HEK293 (cell line): Measurements from ENCODE around the gene SGSM2.

Source experiments
- BCL11B ChIP-seq: fragments of 450-650 bp; formaldehyde crosslinking; IDR thresholded peaks from 2 replicates; pipeline ENCODE4 v1.5.1; 2016; ENCODE audit warnings: low read depth, missing biosample characterization, missing genetic modification characterization
- MYNN ChIP-seq: fragments of 450-650 bp; formaldehyde crosslinking; IDR thresholded peaks from 2 replicates; pipeline ENCODE4 v1.5.1; 2016; ENCODE audit warnings: missing biosample characterization, missing genetic modification characterization, borderline replicate concordance
- REPIN1 ChIP-seq: fragments of 450-650 bp; formaldehyde crosslinking; IDR thresholded peaks from 2 replicates; pipeline ENCODE4 v1.5.1; 2017; ENCODE audit warnings: missing biosample characterization, missing genetic modification characterization, low read depth
- REST ChIP-seq: fragments of 450-650 bp; formaldehyde crosslinking; IDR thresholded peaks from 2 replicates; pipeline ENCODE4 v1.5.1; 2016; ENCODE audit warnings: missing biosample characterization, missing genetic modification characterization
- SALL2 ChIP-seq: fragments of 450-650 bp; formaldehyde crosslinking; IDR thresholded peaks from 2 replicates; pipeline ENCODE4 v1.5.0; 2017; ENCODE audit warnings: missing biosample characterization, mild to moderate bottlenecking, missing genetic modification characterization, borderline replicate concordance
- SETDB1 ChIP-seq: IDR thresholded peaks from one replicate; pipeline ENCODE4 v1.6.1; 2017; ENCODE audit warnings: mild to moderate bottlenecking, low read length, moderate library complexity, mixed read lengths; ENCODE audit not compliant: insufficient read length
- SP3 ChIP-seq: fragments of 450-650 bp; formaldehyde crosslinking; IDR thresholded peaks from 2 replicates; pipeline ENCODE4 v1.5.1; 2016; ENCODE audit warnings: missing biosample characterization, missing genetic modification characterization
- TRIM28 ChIP-seq: IDR thresholded peaks from 2 replicates; pipeline ENCODE4 v1.6.1; 2011; ENCODE audit warnings: low read length, control low read depth, borderline replicate concordance
- WT1 ChIP-seq: fragments of 450-650 bp; formaldehyde crosslinking; IDR thresholded peaks from 2 replicates; pipeline ENCODE4 v1.5.1; 2016; ENCODE audit warnings: missing biosample characterization, missing genetic modification characterization
- ZEB2 ChIP-seq: fragments of 450-650 bp; formaldehyde crosslinking; IDR thresholded peaks from 2 replicates; pipeline ENCODE4 v1.5.1; 2016; ENCODE audit warnings: missing biosample characterization, missing genetic modification characterization
- ZIC2 ChIP-seq: fragments of 450-650 bp; formaldehyde crosslinking; IDR thresholded peaks from 2 replicates; pipeline ENCODE4 v1.5.1; 2016; ENCODE audit warnings: missing biosample characterization, missing genetic modification characterization
- ZNF140 ChIP-seq: fragments of 450-650 bp; formaldehyde crosslinking; IDR thresholded peaks from 2 replicates; pipeline ENCODE4 v1.5.1; 2016; ENCODE audit warnings: missing biosample characterization, missing genetic modification characterization
- ZNF211 ChIP-seq: fragments of 450-650 bp; formaldehyde crosslinking; IDR thresholded peaks from 2 replicates; pipeline ENCODE4 v1.5.1; 2016; ENCODE audit warnings: low read depth, missing biosample characterization, missing genetic modification characterization
- ZNF223 ChIP-seq: fragments of 450-650 bp; formaldehyde crosslinking; IDR thresholded peaks from 2 replicates; pipeline ENCODE4 v1.5.1; 2016; ENCODE audit warnings: missing biosample characterization, missing genetic modification characterization
- ZNF362 ChIP-seq: fragments of 450-650 bp; formaldehyde crosslinking; IDR thresholded peaks from 2 replicates; pipeline ENCODE4 v1.5.1; 2016; ENCODE audit warnings: missing biosample characterization, missing genetic modification characterization
- ZNF391 ChIP-seq: fragments of 450-650 bp; formaldehyde crosslinking; IDR thresholded peaks from 2 replicates; pipeline ENCODE4 v1.5.1; 2016; ENCODE audit warnings: low read depth, missing biosample characterization, missing genetic modification characterization, borderline replicate concordance
- ZNF394 ChIP-seq: fragments of 450-650 bp; formaldehyde crosslinking; IDR thresholded peaks from 2 replicates; pipeline ENCODE4 v1.5.1; 2016; ENCODE audit warnings: missing biosample characterization, missing genetic modification characterization, mild to moderate bottlenecking, moderate library complexity, borderline replicate concordance
- ZNF426 ChIP-seq: fragments of 450-650 bp; formaldehyde crosslinking; IDR thresholded peaks from 2 replicates; pipeline ENCODE4 v1.5.1; 2017; ENCODE audit warnings: missing biosample characterization, missing genetic modification characterization, mild to moderate bottlenecking, inconsistent platforms, moderate library complexity
- ZNF529 ChIP-seq: fragments of 450-650 bp; formaldehyde crosslinking; IDR thresholded peaks from 2 replicates; pipeline ENCODE4 v1.5.1; 2017; ENCODE audit warnings: missing genetic modification characterization, missing biosample characterization; ENCODE audit not compliant: insufficient replicate concordance
- ZNF561 ChIP-seq: fragments of 450-650 bp; IDR thresholded peaks from 2 replicates; pipeline ENCODE4 v1.5.1; 2018; ENCODE audit warnings: missing biosample characterization, missing genetic modification characterization, borderline replicate concordance
- ZNF654 ChIP-seq: fragments of 450-650 bp; formaldehyde crosslinking; IDR thresholded peaks from 2 replicates; pipeline ENCODE4 v1.5.1; 2016; ENCODE audit warnings: low read depth, missing biosample characterization, missing genetic modification characterization
- ZNF692 ChIP-seq: fragments of 450-650 bp; formaldehyde crosslinking; IDR thresholded peaks from 2 replicates; pipeline ENCODE4 v1.5.1; 2016; ENCODE audit warnings: missing biosample characterization, missing genetic modification characterization
- ZNF747 ChIP-seq: fragments of 450-650 bp; formaldehyde crosslinking; IDR thresholded peaks from 2 replicates; pipeline ENCODE4 v1.5.1; 2016; ENCODE audit warnings: missing biosample characterization, missing genetic modification characterization
- ZNF768 ChIP-seq: fragments of 450-650 bp; formaldehyde crosslinking; IDR thresholded peaks from 2 replicates; pipeline ENCODE4 v1.5.1; 2018; ENCODE audit warnings: missing biosample characterization, mild to moderate bottlenecking, missing genetic modification characterization
- ZNF791 ChIP-seq: fragments of 450-650 bp; formaldehyde crosslinking; IDR thresholded peaks from 2 replicates; pipeline ENCODE4 v1.5.1; 2016; ENCODE audit warnings: missing biosample characterization, missing genetic modification characterization
- ZNF830 ChIP-seq: fragments of 450-650 bp; IDR thresholded peaks from 2 replicates; pipeline ENCODE4 v1.5.0; 2018; ENCODE audit warnings: missing biosample characterization, missing genetic modification characterization, low read depth, mild to moderate bottlenecking, moderate library complexity
- TF ChIP-seq, protein P1 (sequence below): fragments of 450-650 bp; formaldehyde crosslinking; IDR thresholded peaks from 2 replicates; pipeline ENCODE4 v1.5.1; 2016; ENCODE audit warnings: missing biosample characterization, missing genetic modification characterization
- TF ChIP-seq, protein P2 (sequence below): fragments of 450-650 bp; formaldehyde crosslinking; IDR thresholded peaks from 2 replicates; pipeline ENCODE4 v1.5.1; 2016; ENCODE audit warnings: missing biosample characterization, missing genetic modification characterization

The SGSM2 gene

GRCh38 chr17:2303204-2304188 is 33.8 kb upstream of the SGSM2 start, which contains the start of the genes SMG6 and SRR (continued):
- TF ChIP-seq ZNF561 (tag by site-specific recombination), result peak; percentile 93
- TF ChIP-seq REST, result no peak
- TF ChIP-seq TRIM28, result no peak
- no peak for TF ChIP-seq ZNF211 (tag by site-specific recombination)
- TF ChIP-seq ZNF654 (tag by site-specific recombination), result no peak
- TF ChIP-seq SETDB1, result no peak
- TF ChIP-seq REPIN1 (tag by site-specific recombination), result peak; percentile 53; the same call in 1 of the 2 replicates
- TF ChIP-seq ZNF391 (tag by site-specific recombination), result no peak
- peak; percentile 46 for TF ChIP-seq WT1 (tag by site-specific recombination)
- TF ChIP-seq ZEB2 (tag by site-specific recombination), result peak; percentile 88
- TF ChIP-seq BCL11B (tag by site-specific recombination), result 0 out of 2 replicates have a peak, but pooled peaks have one; percentile 29
- TF ChIP-seq ZNF830 (tag by site-specific recombination), result no peak
- TF ChIP-seq SALL2, result no peak
- no peak for TF ChIP-seq ZNF747 (tag by site-specific recombination)
- no peak for TF ChIP-seq ZNF791 (tag by site-specific recombination)
- no peak for TF ChIP-seq ZNF529
- TF ChIP-seq ZIC2 (tag by site-specific recombination), result no peak
- no peak for TF ChIP-seq ZNF768 (tag by site-specific recombination)
- 0 out of 2 replicates have a peak, but pooled peaks have one; percentile 33 for TF ChIP-seq ZNF692 (tag by site-specific recombination)
- peak; percentile 8; the same call in 1 of the 2 replicates for TF ChIP-seq ZNF394 (tag by site-specific recombination)
- TF ChIP-seq SP3 (tag by site-specific recombination), result peak; percentile 98
- TF ChIP-seq ZNF362 (tag by site-specific recombination), result 0 out of 2 replicates have a peak, but pooled peaks have one; percentile 65
- TF ChIP-seq, protein P1, sequence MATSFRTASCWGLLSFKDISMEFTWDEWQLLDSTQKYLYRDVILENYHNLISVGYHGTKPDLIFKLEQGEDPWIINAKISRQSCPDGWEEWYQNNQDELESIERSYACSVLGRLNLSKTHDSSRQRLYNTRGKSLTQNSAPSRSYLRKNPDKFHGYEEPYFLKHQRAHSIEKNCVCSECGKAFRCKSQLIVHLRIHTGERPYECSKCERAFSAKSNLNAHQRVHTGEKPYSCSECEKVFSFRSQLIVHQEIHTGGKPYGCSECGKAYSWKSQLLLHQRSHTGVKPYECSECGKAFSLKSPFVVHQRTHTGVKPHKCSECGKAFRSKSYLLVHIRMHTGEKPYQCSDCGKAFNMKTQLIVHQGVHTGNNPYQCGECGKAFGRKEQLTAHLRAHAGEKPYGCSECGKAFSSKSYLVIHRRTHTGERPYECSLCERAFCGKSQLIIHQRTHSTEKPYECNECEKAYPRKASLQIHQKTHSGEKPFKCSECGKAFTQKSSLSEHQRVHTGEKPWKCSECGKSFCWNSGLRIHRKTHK, result no peak
- no peak for TF ChIP-seq ZNF426 (tag by site-specific recombination)
- TF ChIP-seq, protein P2, sequence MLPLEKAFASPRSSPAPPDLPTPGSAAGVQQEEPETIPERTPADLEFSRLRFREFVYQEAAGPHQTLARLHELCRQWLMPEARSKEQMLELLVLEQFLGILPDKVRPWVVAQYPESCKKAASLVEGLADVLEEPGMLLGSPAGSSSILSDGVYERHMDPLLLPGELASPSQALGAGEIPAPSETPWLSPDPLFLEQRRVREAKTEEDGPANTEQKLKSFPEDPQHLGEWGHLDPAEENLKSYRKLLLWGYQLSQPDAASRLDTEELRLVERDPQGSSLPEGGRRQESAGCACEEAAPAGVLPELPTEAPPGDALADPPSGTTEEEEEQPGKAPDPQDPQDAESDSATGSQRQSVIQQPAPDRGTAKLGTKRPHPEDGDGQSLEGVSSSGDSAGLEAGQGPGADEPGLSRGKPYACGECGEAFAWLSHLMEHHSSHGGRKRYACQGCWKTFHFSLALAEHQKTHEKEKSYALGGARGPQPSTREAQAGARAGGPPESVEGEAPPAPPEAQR (tag by site-specific recombination), result no peak
- no peak for TF ChIP-seq MYNN (tag by site-specific recombination)
- no peak for TF ChIP-seq ZNF223 (tag by site-specific recombination)
- TF ChIP-seq ZNF140 (tag by site-specific recombination), result no peak
